ENCODE measurements around the gene AK4. TPM values are rescaled to one million over a fixed set of nuclear protein-coding genes. Genes with fewer than 3 reads are reported as not detected.

Gene AK4
- total and polyA plus RNA-seq, 4 donors: 5.2 to 73.7 (median 38.3) TPM

GRCh38 chr1:65210325-65210724 lies 62.3 kb downstream of the AK4 start:
- intact Hi-C loops (cut with DNase I): loop anchor here (5.0 to 10.0 kb wide), 2 partner anchors 153 to 326 kb away; no protein-coding TSS in a partner anchor

GRCh38 chr1:65211331-65211730 lies 63.3 kb downstream of the AK4 start:
- intact Hi-C loops (cut with DNase I): loop anchor here (5.0 to 10.0 kb wide), 2 partner anchors 154 to 327 kb away; no protein-coding TSS in a partner anchor
- no peaks in the 10 kb centered on the region for H3K9me3 ChIP-seq (ENCODE audit: control insufficient read depth, low read length)
- no peak for ATAC-seq (ENCODE audit: low FRiP score)
- H3K4me3 ChIP-seq (ENCODE audit: low read length in 2 of 2): no peak overlapping the region
- no peaks in the 10 kb centered on the region for H3K27me3 ChIP-seq (ENCODE audit: control insufficient read depth in 1 of 2, insufficient read depth in 2 of 2, low read length in 1 of 2)
- DNase-seq: no peak
- no peak overlapping the region for H3K27ac ChIP-seq (ENCODE audit: low read depth in 1 of 2, low read length in 2 of 2)
- no peaks in the 10 kb centered on the region for H3K4me1 ChIP-seq (ENCODE audit: control insufficient read depth in 1 of 2, insufficient read depth in 2 of 2, low read length in 2 of 2)
- WGBS, 2 donors: 91 to 92% methylated on average over 6 of the region's 6 CpGs
- no peaks in the 10 kb centered on the region for H3K36me3 ChIP-seq (ENCODE audit: control insufficient read depth in 1 of 2, insufficient read depth in 2 of 2, low read length in 1 of 2)

More at GRCh38 chr1:65210325-65210724, 62.3 kb downstream of the AK4 start:
- Histone ChIP-seq H3K27ac (ENCODE audit: low read depth in 1 of 2, low read length in 2 of 2) (no peak overlapping the region), H3K27me3 (ENCODE audit: control insufficient read depth in 1 of 2, insufficient read depth in 2 of 2, low read length in 1 of 2) (no peaks in the 10 kb centered on the region), H3K4me3 (ENCODE audit: low read length in 2 of 2) (no peak overlapping the region), H3K9me3 (ENCODE audit: control insufficient read depth, low read length) (no peaks in the 10 kb centered on the region), H3K4me1 (ENCODE audit: control insufficient read depth in 1 of 2, insufficient read depth in 2 of 2, low read length in 2 of 2) (no peaks in the 10 kb centered on the region), H3K36me3 (ENCODE audit: control insufficient read depth in 1 of 2, insufficient read depth in 2 of 2, low read length in 1 of 2) (no peaks in the 10 kb centered on the region)
- DNase-seq: no peak
- no peak for ATAC-seq (ENCODE audit: low FRiP score)
- 97% methylated on average over 5 of the region's 5 CpGs for WGBS, 2 donors

- DNase-seq: no peak
- Histone ChIP-seq H3K27me3 (ENCODE audit: control insufficient read depth in 1 of 2, insufficient read depth in 2 of 2, low read length in 1 of 2) (no peaks in the 10 kb centered on the region), H3K4me1 (ENCODE audit: control insufficient read depth in 1 of 2, insufficient read depth in 2 of 2, low read length in 2 of 2) (no peaks in the 10 kb centered on the region), H3K36me3 (ENCODE audit: control insufficient read depth in 1 of 2, insufficient read depth in 2 of 2, low read length in 1 of 2) (no peaks in the 10 kb centered on the region), H3K4me3 (ENCODE audit: low read length in 2 of 2) (no peak overlapping the region), H3K9me3 (ENCODE audit: control insufficient read depth, low read length) (no peaks in the 10 kb centered on the region), H3K27ac (ENCODE audit: low read depth in 1 of 2, low read length in 2 of 2) (no peak overlapping the region)
- intact Hi-C loops (cut with DNase I): loop anchor here (2.0 to 10.0 kb wide), 3 partner anchors 25 to 329 kb away; no protein-coding TSS in a partner anchor
- no peak for ATAC-seq (ENCODE audit: low FRiP score)
- 76% methylated on average over 5 of the region's 5 CpGs for WGBS, 2 donors
Measured at GRCh38 chr1:65213271-65214023, 65.4 kb downstream of the AK4 start.

GRCh38 chr1:65214340-65215027 lies 66.5 kb downstream of the AK4 start:
- no peaks in the 10 kb centered on the region for H3K4me1 ChIP-seq (ENCODE audit: control insufficient read depth in 1 of 2, insufficient read depth in 2 of 2, low read length in 2 of 2)
- H3K27ac ChIP-seq (ENCODE audit: low read depth in 1 of 2, low read length in 2 of 2): no peak overlapping the region
- DNase-seq: no peak
- intact Hi-C loops (cut with DNase I): loop anchor here (2.0 to 10.0 kb wide), 3 partner anchors 26 to 330 kb away; no protein-coding TSS in a partner anchor
- no peak overlapping the region for H3K4me3 ChIP-seq (ENCODE audit: low read length in 2 of 2)
- H3K36me3 ChIP-seq (ENCODE audit: control insufficient read depth in 1 of 2, insufficient read depth in 2 of 2, low read length in 1 of 2): no peaks in the 10 kb centered on the region
- 92 to 93% methylated on average over 9 of the region's 9 CpGs for WGBS, 2 donors
- no peaks in the 10 kb centered on the region for H3K27me3 ChIP-seq (ENCODE audit: control insufficient read depth in 1 of 2, insufficient read depth in 2 of 2, low read length in 1 of 2)
- no peak for ATAC-seq (ENCODE audit: low FRiP score)
- H3K9me3 ChIP-seq (ENCODE audit: control insufficient read depth, low read length): no peaks in the 10 kb centered on the region

GRCh38 chr1:65216989-65217388 lies 69.0 kb downstream of the AK4 start:
- H3K27ac ChIP-seq (ENCODE audit: low read depth in 1 of 2, low read length in 2 of 2): no peak overlapping the region
- intact Hi-C loops (cut with DNase I): loop anchor here in 1 of 2 donors (10.0 kb wide), 1 partner anchor 332 kb away; no protein-coding TSS in a partner anchor

GRCh38 chr1:65221638-65222339 lies 73.8 kb downstream of the AK4 start:
- WGBS, 2 donors: 88% methylated on average over 10 of the region's 10 CpGs

More at GRCh38 chr1:65216989-65217388, 69.0 kb downstream of the AK4 start:
- Histone ChIP-seq H3K4me1 (ENCODE audit: control insufficient read depth in 1 of 2, insufficient read depth in 2 of 2, low read length in 2 of 2) (no peaks in the 10 kb centered on the region), H3K4me3 (ENCODE audit: low read length in 2 of 2) (no peak overlapping the region), H3K36me3 (ENCODE audit: control insufficient read depth in 1 of 2, insufficient read depth in 2 of 2, low read length in 1 of 2) (no peaks in the 10 kb centered on the region), H3K27me3 (ENCODE audit: control insufficient read depth in 1 of 2, insufficient read depth in 2 of 2, low read length in 1 of 2) (no peaks in the 10 kb centered on the region), H3K9me3 (ENCODE audit: control insufficient read depth, low read length) (no peaks in the 10 kb centered on the region)
- 85 to 92% methylated on average over 1 of the region's 1 CpG for WGBS, 2 donors
- ATAC-seq (ENCODE audit: low FRiP score): no peak
- DNase-seq: no peak

GRCh38 chr1:65222340-65222940 lies 74.4 kb downstream of the AK4 start:
- Histone ChIP-seq H3K36me3 (ENCODE audit: control insufficient read depth in 1 of 2, insufficient read depth in 2 of 2, low read length in 1 of 2) (no peaks in the 10 kb centered on the region), H3K4me3 (ENCODE audit: low read length in 2 of 2) (no peak overlapping the region), H3K27me3 (ENCODE audit: control insufficient read depth in 1 of 2, insufficient read depth in 2 of 2, low read length in 1 of 2) (no peaks in the 10 kb centered on the region), H3K9me3 (ENCODE audit: control insufficient read depth, low read length) (no peaks in the 10 kb centered on the region), H3K27ac (ENCODE audit: low read depth in 1 of 2, low read length in 2 of 2) (no peak overlapping the region), H3K4me1 (ENCODE audit: control insufficient read depth in 1 of 2, insufficient read depth in 2 of 2, low read length in 2 of 2) (no peaks in the 10 kb centered on the region)
- intact Hi-C loops (cut with DNase I): no loop called here
- ATAC-seq (ENCODE audit: low FRiP score) (no peak), DNase-seq (no peak)
- 86 to 88% methylated on average over 4 of the region's 4 CpGs for WGBS, 2 donors

More at GRCh38 chr1:65221638-65222339, 73.8 kb downstream of the AK4 start:
- Histone ChIP-seq H3K27me3 (ENCODE audit: control insufficient read depth in 1 of 2, insufficient read depth in 2 of 2, low read length in 1 of 2) (no peaks in the 10 kb centered on the region), H3K36me3 (ENCODE audit: control insufficient read depth in 1 of 2, insufficient read depth in 2 of 2, low read length in 1 of 2) (no peaks in the 10 kb centered on the region), H3K9me3 (ENCODE audit: control insufficient read depth, low read length) (no peaks in the 10 kb centered on the region), H3K27ac (ENCODE audit: low read depth in 1 of 2, low read length in 2 of 2) (no peak overlapping the region), H3K4me3 (ENCODE audit: low read length in 2 of 2) (no peak overlapping the region), H3K4me1 (ENCODE audit: control insufficient read depth in 1 of 2, insufficient read depth in 2 of 2, low read length in 2 of 2) (no peaks in the 10 kb centered on the region)
- DNase-seq: no peak
- ATAC-seq (ENCODE audit: low FRiP score): no peak
- intact Hi-C loops (cut with DNase I): no loop called here

- no peak overlapping the region for H3K27ac ChIP-seq (ENCODE audit: low read depth in 1 of 2, low read length in 2 of 2)
- no peaks in the 10 kb centered on the region for H3K4me1 ChIP-seq (ENCODE audit: control insufficient read depth in 1 of 2, insufficient read depth in 2 of 2, low read length in 2 of 2)
- intact Hi-C loops (cut with DNase I): no loop called here
- peaks cover 0 to 1% of the 10 kb centered on the region in 2 donors for H3K36me3 ChIP-seq (ENCODE audit: control insufficient read depth in 1 of 2, insufficient read depth in 2 of 2, low read length in 1 of 2)
- no peaks in the 10 kb centered on the region for H3K9me3 ChIP-seq (ENCODE audit: control insufficient read depth, low read length)
- ATAC-seq (ENCODE audit: low FRiP score): no peak
- no peaks in the 10 kb centered on the region for H3K27me3 ChIP-seq (ENCODE audit: control insufficient read depth in 1 of 2, insufficient read depth in 2 of 2, low read length in 1 of 2)
- no peak for DNase-seq
- no peak overlapping the region for H3K4me3 ChIP-seq (ENCODE audit: low read length in 2 of 2)
- 73 to 80% methylated on average over 6 of the region's 6 CpGs for WGBS, 2 donors
Measured at GRCh38 chr1:65224681-65225091, 76.7 kb downstream of the AK4 start.

Measured in aorta (tissue), 5 donors.